Fibroblast of the aortic adventitia (primary cell): ENCODE results near the gene HRCT1. TPM values are rescaled to one million over a fixed set of nuclear protein-coding genes. Genes with fewer than 3 reads are reported as not detected.
A peak's percentile ranks its signal among the peaks of the same experiment; 100 is the strongest.

Experiments
- DNase-seq: peaks from one replicate; pipeline ENCODE4 v3.0.0-alpha.2; 2010; ENCODE audit warnings: low read depth
- H3K4me3 ChIP-seq: 2 replicates; pipeline ENCODE4 v1.5.1; 2011; ENCODE audit warnings: low read depth, mild to moderate bottlenecking, control low read depth, low read length, moderate library complexity
- total RNA-seq: library from RNA; depleted of rRNA; stranded (reverse); fragments of >200 nt; gene quantifications from 2 replicates; pipeline ENCODE4 v1.2.3, GENCODE V29; 2012; ENCODE audit warnings: low replicate concordance
- TF ChIP-seq, protein P1 (sequence below): IDR thresholded peaks from 2 replicates; pipeline ENCODE4 v1.5.1; 2011; ENCODE audit warnings: mild to moderate bottlenecking, low read length, control low read depth, inconsistent platforms; ENCODE audit not compliant: insufficient read depth

HRCT1 gene
- total RNA-seq, 1 donor: 0.81 TPM

DNA sequence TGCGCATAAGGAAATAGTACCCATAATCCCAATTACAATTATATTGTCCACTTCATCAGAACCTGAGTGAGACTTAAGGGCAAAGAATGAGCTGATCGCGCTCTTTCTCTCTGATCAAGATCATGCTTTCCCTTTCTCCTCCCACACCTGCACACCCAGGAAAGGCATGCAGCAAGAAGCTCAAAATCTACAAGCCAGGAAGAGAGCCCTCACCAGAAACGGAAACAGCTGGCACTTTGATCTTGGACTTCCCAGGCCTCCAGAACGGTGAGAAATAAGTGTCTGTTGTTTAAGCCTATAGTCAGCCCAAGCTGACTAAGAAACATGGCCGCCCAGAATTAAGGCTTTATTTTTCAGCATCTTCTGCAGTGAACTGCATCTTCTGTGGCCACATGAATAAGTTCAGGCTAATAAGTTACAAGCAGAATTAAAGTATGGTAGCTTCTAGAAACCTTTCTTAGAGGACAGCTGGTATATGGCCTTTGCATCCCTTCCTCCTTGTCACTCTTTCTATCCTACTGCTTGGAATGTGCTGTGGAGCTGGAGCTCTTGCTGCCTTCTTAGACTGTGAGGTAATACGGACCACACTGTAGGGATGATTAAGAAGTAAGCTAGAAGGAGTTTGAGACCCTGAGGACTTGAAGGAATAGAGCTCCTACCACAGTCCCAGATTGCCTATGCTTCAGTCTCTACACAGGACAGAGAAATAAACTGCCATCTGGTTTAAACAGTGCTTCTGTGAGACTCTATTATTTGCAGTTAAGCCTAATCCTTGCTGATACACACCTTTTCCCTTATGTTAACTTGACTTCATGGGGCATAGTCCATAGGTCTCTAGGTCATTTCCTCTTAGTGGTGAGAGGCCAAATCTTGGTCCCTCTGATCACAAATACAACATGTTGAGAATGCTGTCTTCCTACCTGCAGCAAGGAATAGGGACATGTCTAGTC, 34.7 kb downstream of the HRCT1 start:
- H3K4me3 ChIP-seq: no peak overlapping the region
- TF ChIP-seq, protein P1, sequence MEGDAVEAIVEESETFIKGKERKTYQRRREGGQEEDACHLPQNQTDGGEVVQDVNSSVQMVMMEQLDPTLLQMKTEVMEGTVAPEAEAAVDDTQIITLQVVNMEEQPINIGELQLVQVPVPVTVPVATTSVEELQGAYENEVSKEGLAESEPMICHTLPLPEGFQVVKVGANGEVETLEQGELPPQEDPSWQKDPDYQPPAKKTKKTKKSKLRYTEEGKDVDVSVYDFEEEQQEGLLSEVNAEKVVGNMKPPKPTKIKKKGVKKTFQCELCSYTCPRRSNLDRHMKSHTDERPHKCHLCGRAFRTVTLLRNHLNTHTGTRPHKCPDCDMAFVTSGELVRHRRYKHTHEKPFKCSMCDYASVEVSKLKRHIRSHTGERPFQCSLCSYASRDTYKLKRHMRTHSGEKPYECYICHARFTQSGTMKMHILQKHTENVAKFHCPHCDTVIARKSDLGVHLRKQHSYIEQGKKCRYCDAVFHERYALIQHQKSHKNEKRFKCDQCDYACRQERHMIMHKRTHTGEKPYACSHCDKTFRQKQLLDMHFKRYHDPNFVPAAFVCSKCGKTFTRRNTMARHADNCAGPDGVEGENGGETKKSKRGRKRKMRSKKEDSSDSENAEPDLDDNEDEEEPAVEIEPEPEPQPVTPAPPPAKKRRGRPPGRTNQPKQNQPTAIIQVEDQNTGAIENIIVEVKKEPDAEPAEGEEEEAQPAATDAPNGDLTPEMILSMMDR: no peak
- no peak for DNase-seq

DNA sequence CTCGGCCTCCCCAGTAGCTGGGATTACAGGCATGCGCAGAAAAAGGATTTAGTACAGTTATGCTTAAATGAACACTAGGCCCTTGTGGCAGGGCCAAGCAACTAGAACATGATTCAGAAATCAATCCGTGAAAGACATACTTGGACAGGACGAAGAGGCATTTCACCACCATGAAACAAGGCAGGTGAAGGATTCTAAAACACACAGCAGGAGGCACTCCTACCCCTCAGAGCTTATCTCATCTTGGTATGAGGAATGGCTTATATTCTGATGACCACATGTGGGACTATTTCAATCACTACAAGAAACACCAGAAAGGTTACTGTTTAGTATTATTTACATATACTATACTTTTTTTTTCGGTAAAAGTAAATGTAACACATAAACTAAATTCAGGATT, 36.3 kb downstream of the HRCT1 start:
- TF ChIP-seq, protein P1: no peak

DNA sequence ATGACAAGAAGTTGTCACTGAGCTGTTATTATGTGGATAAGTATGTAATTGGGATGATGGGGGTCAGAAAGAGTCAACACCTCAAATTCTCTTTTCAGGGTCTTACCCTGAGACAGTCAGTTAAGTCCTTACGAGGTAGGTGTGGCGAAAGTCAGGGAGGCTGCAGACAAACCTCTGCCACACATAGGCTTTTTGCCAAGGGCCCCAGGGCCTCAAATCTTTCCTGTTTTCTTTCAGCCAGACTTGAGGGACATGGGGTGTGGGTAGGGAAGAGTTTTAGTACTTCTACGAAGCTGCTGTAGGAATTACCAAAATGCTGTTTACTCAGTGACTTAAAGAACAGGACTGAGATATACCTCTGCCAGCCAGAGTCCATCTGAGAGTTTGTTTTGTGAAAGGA, 38.2 kb downstream of the HRCT1 start:
- H3K4me3 ChIP-seq: no peak overlapping the region
- TF ChIP-seq, protein P1: no peak
- DNase-seq: no peak

More for the DNA sequence above, 36.3 kb downstream of the HRCT1 start:
- no peak overlapping the region for H3K4me3 ChIP-seq
- no peak for DNase-seq

DNA sequence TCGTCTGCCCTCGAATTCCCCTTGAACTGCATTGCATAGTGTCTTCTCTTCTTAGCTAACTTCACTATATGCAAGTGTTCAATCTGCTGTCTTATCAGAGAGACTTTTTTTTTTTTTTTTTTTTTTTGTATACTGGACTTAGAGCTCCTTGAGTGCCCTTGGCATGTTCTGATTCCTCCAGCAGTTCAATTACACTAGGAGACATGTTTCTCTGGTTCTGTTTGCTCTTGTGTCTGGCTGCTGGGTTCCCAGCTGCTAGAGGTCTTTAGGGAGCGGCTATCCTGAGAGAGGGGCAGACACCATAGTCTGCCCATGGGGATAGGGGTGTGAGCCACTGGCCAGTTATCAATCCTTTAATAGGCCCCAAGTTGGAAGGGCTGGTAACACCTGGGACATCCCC, 38.8 kb downstream of the HRCT1 start:
- TF ChIP-seq, protein P1: no peak
- no peak for DNase-seq
- no peak overlapping the region for H3K4me3 ChIP-seq

DNA sequence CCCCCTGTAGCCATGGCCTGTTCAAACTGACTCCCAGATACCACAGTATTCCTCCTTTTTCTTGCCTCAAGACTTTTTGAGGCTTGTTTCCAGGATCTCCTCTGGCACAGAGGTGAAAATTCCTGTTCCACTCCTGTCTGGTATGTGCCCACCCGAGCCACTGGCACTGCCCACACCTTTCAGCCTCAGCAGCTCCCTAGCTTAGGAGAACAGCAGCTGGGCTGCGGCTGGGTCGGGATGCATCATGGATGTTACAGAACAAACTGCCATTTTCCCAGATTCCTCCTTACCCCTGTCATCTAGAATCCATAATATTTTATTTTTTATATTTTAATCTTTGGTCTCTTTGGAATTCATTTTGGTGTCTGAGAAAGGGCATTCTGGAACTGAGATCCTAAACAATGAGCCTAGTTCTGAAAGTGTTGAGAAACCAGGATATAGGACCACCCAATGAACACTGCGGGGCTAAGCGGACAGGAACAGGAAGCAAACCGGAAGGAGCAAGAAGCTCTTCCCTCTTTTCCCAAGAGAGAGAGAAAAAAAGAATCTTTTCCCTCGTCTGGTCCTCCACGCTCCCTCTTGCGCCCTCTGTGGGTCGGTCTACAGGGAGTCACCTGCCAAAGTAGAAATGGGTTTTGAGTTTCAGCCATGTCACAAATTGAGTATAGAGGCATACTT, 39.5 kb downstream of the HRCT1 start:
- no peak overlapping the region for H3K4me3 ChIP-seq
- TF ChIP-seq, protein P1: peak; percentile 86
- DNase-seq: peak; percentile 87

DNA sequence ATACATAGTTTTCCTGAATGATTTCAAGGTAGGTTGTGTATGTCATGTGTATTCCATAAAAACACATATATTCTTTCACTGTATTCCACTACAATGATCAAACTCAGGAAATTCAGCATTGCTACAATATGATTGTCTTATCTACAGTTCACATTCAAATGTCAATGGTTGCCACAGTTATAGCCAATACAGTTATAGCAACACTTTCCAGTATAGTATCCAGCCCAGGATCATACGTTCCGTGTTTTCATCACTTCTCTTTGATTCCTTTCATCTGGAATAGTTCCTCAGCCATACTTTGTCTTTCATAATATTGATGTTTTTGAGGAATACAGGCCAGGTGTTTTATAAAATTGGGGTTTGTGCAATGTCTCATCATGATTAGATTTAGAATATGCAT, 42.4 kb downstream of the HRCT1 start:
- TF ChIP-seq, protein P1: no peak
- peak; percentile 37 for DNase-seq
- H3K4me3 ChIP-seq: no peak overlapping the region
